Transverse colon (tissue), 4 donors: ENCODE results near the gene ZNF488.

Experiments used
- EP300 ChIP-seq: sonication (generic); formaldehyde crosslinking; IDR thresholded peaks from one replicate; pipeline ENCODE4 v1.6.1; 2017; ENCODE audit warnings: antibody characterized with exemption, low read depth
- POLR2A ChIP-seq: fragments of 450-650 bp; IDR thresholded peaks from one replicate; pipeline ENCODE4 v1.6.1; 2016; ENCODE audit warnings: antibody characterized with exemption, mild to moderate bottlenecking, moderate library complexity
- POLR2AphosphoS5 ChIP-seq, 3 donors: sonication (generic); formaldehyde crosslinking; IDR thresholded peaks; one replicate each; pipeline ENCODE4 v1.6.1; 2016; ENCODE audit warnings: antibody characterized with exemption in 3 of 3
- TF ChIP-seq, protein P1 (sequence below), 5 experiments: fragments of 200-600 bp in 3 of 5; fragments of 450-650 bp in 2 of 5; sonication (generic) in 3 of 5; IDR thresholded peaks; 1 replicate in 2 of 5; 2 replicates in 3 of 5; pipeline ENCODE4 v1.5.1; 2016 to 2017; ENCODE audit warnings: antibody characterized with exemption in 5 of 5, inconsistent platforms in 3 of 5, mild to moderate bottlenecking in 2 of 5, moderate library complexity in 1 of 5

DNA sequence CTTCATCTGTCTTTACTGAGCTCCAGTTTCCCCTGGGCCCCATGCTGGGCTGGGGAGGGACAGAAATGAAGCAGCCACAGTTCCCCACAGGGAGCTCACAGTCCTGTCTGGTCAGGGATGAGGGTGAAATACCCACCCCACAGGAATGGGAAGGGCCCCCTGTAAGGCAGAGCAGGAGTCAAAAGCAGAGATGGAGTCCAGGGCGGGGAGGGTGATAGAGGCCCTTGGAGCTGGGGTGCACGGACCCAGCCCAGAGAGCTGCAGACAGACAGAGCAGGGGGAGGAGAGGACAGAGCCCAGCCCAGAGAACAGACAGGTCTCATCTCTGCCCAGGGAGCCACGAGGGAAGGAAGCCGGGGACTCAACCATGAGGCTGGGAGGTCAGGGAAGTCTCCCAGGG lies 34.9 kb upstream of the ZNF488 start:
- TF ChIP-seq, protein P1, sequence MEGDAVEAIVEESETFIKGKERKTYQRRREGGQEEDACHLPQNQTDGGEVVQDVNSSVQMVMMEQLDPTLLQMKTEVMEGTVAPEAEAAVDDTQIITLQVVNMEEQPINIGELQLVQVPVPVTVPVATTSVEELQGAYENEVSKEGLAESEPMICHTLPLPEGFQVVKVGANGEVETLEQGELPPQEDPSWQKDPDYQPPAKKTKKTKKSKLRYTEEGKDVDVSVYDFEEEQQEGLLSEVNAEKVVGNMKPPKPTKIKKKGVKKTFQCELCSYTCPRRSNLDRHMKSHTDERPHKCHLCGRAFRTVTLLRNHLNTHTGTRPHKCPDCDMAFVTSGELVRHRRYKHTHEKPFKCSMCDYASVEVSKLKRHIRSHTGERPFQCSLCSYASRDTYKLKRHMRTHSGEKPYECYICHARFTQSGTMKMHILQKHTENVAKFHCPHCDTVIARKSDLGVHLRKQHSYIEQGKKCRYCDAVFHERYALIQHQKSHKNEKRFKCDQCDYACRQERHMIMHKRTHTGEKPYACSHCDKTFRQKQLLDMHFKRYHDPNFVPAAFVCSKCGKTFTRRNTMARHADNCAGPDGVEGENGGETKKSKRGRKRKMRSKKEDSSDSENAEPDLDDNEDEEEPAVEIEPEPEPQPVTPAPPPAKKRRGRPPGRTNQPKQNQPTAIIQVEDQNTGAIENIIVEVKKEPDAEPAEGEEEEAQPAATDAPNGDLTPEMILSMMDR (IDR thresholded peaks at IDR 0.05), result no peak
- no peak for TF ChIP-seq POLR2A
- TF ChIP-seq POLR2AphosphoS5 (IDR thresholded peaks at IDR 0.05), result no peak
- no peak for TF ChIP-seq EP300
